Subcutaneous abdominal adipose tissue (tissue), 5 donors: ENCODE data around the gene C2orf76.

Experiments
- H3K27ac ChIP-seq: one replicate; pipeline ENCODE4 v1.7.0; 2013; ENCODE audit warnings: low read depth, mild to moderate bottlenecking, inconsistent platforms, low read length, moderate library complexity
- H3K27me3 ChIP-seq, 5 donors: one replicate each; pipeline ENCODE4 v1.7.0; 2013; ENCODE audit warnings: low read length in 5 of 5, inconsistent platforms in 1 of 5; ENCODE audit not compliant: control insufficient read depth in 5 of 5, insufficient read depth in 4 of 5
- H3K36me3 ChIP-seq, 5 donors: one replicate each; pipeline ENCODE4 v1.7.0; 2013; ENCODE audit warnings: low read length in 5 of 5; ENCODE audit not compliant: control insufficient read depth in 5 of 5, insufficient read depth in 5 of 5
- H3K4me1 ChIP-seq, 5 donors: one replicate each; pipeline ENCODE4 v1.7.0; 2013; ENCODE audit warnings: low read length in 5 of 5, mild to moderate bottlenecking in 3 of 5, moderate library complexity in 1 of 5; ENCODE audit not compliant: control insufficient read depth in 5 of 5, insufficient read depth in 5 of 5
- H3K4me3 ChIP-seq, 5 donors: one replicate each; pipeline ENCODE4 v1.7.0; 2013; ENCODE audit warnings: low read length in 5 of 5, low read depth in 1 of 5
- H3K9ac ChIP-seq, 5 donors: one replicate each; pipeline ENCODE4 v1.7.0; 2013; ENCODE audit warnings: low read length in 5 of 5, mild to moderate bottlenecking in 4 of 5, moderate library complexity in 3 of 5
- H3K9me3 ChIP-seq, 5 donors: one replicate each; pipeline ENCODE4 v1.7.0; 2013; ENCODE audit warnings: low read length in 5 of 5; ENCODE audit not compliant: control insufficient read depth in 5 of 5
- donor health status: healthy.
- donor health status: healthy.
- donor health status: healthy.
- donor health status: healthy.
- donor health status: healthy.

The C2orf76 gene

DNA sequence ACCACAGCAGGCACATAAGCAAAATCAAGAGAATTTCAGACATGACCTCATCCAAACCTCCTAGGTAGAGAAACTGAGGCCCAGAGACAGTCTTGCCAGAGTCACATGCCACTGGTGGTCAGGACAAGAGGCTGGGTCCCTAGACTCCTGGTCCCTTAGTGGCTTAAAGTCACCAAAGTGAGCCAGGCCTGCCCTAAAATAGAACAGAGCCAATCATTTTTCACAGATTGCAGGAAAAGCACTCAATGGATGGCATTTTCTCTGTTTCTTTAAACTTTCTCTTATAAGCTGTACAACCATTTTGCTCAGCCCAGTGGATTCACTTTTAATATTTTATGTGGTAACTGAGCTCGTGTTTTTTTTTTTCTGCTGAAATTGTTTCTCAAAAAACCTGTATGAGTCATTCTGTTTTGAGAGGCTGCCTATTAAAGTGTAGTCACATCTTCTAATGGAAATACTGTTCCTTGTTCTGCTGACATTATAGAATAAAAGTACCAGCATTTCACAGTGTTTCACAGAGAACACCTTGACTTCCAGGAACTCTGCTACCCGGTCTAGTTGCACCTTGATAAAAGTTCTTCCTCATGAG is 113.4 kb downstream of the C2orf76 start:
- Histone ChIP-seq H3K27ac (no peak overlapping the region), H3K36me3 (peaks cover 0 to 75% (median 28%) of the 10 kb centered on the region in 5 donors), H3K27me3 (no peaks in the 10 kb centered on the region), H3K4me1 (peaks cover 0 to 5% (median 3%) of the 10 kb centered on the region in 5 donors), H3K4me3 (no peak overlapping the region), H3K9ac (no peak overlapping the region), H3K9me3 (no peaks in the 10 kb centered on the region)
